ENCODE results near the gene HMG20A.
"Not testable (repeated sequence)": the region's sequence is repeated elsewhere in the genome, so short reads cannot be mapped to it uniquely, and the experiment has no call there.

HMG20A gene

DNA sequence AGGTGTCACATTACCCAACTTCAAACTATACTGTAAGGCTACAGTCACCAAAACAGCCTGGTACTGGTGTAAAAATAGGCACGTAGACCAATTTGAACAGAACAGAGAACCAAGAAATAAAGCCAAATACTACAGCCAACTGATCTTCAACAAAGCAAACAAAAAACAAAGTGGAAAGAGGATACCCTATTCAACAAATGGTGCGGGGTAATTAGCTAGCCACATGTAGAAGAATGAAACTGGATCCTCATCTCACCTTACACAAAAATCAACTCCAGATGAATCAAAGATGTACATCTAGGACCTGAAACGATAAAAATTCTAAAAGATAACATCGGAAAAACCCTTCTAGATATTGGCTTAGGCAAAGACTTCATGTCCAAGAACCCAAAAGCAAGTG lies 13.8 kb upstream of the HMG20A start:
- DNase-seq (ENCODE audit: low read depth), result no peak
- TF ChIP-seq, protein P1, sequence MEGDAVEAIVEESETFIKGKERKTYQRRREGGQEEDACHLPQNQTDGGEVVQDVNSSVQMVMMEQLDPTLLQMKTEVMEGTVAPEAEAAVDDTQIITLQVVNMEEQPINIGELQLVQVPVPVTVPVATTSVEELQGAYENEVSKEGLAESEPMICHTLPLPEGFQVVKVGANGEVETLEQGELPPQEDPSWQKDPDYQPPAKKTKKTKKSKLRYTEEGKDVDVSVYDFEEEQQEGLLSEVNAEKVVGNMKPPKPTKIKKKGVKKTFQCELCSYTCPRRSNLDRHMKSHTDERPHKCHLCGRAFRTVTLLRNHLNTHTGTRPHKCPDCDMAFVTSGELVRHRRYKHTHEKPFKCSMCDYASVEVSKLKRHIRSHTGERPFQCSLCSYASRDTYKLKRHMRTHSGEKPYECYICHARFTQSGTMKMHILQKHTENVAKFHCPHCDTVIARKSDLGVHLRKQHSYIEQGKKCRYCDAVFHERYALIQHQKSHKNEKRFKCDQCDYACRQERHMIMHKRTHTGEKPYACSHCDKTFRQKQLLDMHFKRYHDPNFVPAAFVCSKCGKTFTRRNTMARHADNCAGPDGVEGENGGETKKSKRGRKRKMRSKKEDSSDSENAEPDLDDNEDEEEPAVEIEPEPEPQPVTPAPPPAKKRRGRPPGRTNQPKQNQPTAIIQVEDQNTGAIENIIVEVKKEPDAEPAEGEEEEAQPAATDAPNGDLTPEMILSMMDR (IDR thresholded peaks at IDR 0.05; ENCODE audit: insufficient read depth, low read depth, low read length, missing control alignments), result no peak
- no peak overlapping the region for H3K4me3 ChIP-seq (ENCODE audit: low read length)

DNA sequence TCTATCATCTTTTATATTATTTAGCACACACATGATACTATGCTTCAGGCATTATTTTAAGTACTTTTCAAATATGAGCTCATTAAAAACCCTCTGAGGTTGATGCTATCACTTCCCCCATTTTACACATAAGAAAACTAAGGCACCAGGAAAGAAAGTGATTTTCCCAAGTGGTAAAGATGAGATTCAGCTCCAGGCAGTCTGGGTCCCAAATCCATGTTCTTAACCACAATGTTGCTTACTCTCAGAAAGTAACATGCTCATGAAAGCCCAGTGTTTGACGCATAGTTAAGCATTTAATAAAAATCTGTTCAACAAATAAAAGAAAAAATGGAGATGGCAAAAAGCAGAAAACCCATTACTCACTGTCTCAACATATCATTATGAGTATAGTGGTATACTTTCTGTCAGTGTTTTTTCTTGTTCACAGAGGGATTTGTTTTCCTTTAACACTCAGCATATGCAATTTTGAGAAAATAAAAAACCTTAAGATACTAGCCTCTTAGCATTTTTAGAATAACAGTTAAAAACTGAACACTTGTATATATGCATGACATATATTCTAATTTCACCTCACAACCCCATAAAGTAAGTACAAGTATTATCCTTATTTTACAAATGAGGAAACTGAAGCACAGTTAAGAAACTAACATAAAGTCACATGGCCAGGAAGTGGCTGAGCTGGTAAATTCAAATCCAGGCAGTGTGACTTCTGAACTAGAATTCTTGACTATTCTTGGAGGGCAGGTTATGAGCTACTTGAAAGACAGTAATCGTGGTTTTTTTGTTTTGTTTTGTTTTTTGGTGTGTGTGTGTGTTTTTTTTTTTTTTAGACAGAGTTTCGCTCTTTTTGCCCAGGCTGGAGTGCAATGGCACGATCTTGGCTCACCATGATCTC lies 11.2 kb upstream of the HMG20A start:
- TF ChIP-seq, protein P1 (IDR thresholded peaks at IDR 0.05; ENCODE audit: insufficient read depth, low read depth, low read length, missing control alignments), result no peak
- no peak overlapping the region for H3K4me3 ChIP-seq (ENCODE audit: low read length)
- no peak for DNase-seq (ENCODE audit: low read depth)

DNA sequence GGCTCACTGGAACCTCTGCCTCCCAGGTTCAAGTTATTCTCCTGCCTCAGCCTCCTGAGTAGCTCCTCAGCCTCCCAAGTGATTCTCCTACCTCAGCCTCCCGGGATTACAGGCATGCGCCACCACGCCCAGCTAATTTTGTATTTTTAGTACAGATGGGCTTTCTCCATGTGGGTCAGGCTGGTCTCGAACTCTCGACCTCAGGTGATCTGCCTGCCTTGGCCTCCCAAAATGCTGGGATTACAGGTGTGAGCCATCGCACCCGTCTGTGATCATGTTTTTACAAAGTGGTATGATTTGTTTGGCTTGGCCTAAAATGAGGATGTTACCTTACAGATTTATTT lies 10.6 kb upstream of the HMG20A start:
- not testable (repeated sequence) for DNase-seq (ENCODE audit: low read depth); H3K4me3 ChIP-seq (ENCODE audit: low read length)

DNA sequence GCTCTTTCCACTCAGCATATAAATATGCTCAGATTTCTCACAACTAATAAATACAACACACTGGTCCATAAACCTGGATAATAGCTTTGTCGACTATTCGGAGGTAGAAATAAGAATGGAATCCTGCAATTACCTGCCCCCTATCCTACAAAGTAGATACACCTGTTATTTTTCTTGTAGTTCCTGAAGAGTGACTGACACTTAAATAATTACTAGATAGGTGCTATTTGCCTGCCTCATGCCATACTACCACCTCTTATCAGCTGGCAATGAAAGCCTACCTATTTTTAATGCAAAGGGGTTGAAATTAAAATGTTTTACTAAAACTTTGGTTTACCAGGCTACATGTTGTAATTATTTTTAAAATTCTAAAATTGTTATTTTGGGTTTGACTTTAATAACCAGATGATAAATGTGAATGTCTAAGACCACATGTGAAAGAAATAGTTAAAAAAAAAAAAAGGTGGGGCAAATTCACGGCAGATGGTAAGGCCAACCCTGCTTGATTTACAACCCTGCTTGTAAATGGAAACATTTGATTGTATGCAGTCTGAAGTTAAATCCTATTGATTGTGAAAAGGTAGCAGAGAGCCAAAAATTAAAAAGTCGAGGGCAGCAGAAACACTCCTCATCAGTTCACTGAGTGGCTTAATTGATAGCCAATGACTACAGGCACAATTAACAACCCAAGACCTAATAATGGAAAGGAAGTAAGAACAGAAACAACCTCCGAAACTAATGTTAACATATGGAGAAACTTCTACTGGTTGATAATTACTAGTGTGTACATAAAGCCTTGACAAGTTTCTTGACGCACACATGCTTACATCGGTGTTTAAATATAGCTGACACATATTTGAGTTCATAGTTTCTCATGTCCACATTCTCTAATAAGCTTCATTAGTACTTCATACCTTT lies 9.7 kb upstream of the HMG20A start:
- no peak for DNase-seq (ENCODE audit: low read depth)
- H3K4me3 ChIP-seq (ENCODE audit: low read length), result no peak overlapping the region
- TF ChIP-seq, protein P1 (IDR thresholded peaks at IDR 0.05; ENCODE audit: insufficient read depth, low read depth, low read length, missing control alignments), result no peak

DNA sequence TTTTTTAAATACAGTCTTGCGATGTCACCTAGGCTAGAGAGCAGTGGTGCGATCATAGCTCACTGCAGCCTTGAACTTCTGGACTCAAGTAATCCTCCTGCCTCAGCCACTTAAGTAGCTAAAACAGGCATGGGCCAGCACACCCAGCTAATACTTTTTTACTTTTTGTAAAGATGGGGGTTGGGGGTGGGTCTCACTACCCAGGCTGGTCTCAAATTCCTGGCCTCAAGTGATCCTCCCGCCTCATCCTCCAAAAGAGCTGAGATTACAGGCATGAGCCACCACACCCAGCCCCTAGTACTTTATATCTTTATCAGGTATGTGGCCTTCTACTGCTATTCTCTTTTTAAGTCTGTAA lies 9.1 kb upstream of the HMG20A start:
- no peak for DNase-seq (ENCODE audit: low read depth)
- no peak overlapping the region for H3K4me3 ChIP-seq (ENCODE audit: low read length)
- TF ChIP-seq, protein P1 (IDR thresholded peaks at IDR 0.05; ENCODE audit: insufficient read depth, low read depth, low read length, missing control alignments), result no peak

DNA sequence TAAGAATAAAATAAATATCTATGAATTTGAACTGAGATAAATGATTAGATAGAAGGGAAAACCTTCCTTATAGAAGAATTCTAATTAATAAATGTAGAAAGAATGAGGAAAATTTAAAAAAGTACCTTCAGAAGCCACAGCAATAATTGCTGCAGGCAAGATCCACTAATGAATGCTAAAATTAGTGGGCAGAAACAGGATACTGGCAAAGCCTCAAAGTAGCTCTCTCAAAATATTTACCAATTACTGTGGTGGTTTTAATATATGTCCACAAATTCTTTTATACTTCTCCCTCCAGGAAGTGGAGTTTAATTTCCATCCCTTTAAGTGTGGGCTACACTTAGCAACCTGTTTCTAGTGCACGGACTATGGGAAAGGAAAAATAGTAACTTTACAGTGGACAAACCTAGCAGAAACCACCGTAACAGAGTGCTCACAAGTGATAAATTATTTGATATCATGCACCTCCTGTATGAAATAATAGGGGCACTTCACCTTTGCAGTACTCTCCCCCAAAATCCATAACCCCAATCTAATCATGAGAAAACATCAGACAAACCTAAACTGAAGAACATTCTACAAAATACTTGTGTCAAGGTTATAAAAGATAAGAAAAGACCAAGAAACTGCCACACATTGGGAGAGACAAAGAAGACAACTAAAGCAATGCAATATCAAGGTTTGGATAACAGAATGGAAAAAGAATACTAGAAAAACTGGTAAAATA lies 7.6 kb upstream of the HMG20A start:
- DNase-seq (ENCODE audit: low read depth), result no peak
- TF ChIP-seq, protein P1 (IDR thresholded peaks at IDR 0.05; ENCODE audit: insufficient read depth, low read depth, low read length, missing control alignments), result no peak

More for the DNA sequence above, 7.6 kb upstream of the HMG20A start:
- no peak overlapping the region for H3K4me3 ChIP-seq (ENCODE audit: low read length)
